ENCODE data around the gene FYB1.

FYB1 gene

DNA sequence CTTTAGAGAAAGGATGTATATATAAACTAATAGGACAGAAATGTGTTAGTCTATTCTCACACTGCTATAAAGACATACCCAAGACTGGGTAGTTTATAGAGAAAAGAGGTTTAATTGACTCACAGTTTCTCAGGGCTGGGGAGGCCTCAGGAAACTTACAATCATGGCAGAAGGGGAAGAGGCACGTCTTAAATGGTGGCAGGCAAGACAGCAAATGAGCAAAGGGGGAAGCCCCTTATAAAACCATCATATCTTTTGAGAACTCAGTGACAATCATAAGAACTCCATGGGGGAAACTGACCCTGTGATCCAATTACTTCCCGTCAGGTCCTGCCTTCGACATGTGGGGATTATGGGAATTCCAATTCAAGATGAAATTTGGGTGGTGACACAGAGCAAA is 136.4 kb downstream of the FYB1 start:
- DNase-seq (ENCODE audit: low spot score) = no peak

DNA sequence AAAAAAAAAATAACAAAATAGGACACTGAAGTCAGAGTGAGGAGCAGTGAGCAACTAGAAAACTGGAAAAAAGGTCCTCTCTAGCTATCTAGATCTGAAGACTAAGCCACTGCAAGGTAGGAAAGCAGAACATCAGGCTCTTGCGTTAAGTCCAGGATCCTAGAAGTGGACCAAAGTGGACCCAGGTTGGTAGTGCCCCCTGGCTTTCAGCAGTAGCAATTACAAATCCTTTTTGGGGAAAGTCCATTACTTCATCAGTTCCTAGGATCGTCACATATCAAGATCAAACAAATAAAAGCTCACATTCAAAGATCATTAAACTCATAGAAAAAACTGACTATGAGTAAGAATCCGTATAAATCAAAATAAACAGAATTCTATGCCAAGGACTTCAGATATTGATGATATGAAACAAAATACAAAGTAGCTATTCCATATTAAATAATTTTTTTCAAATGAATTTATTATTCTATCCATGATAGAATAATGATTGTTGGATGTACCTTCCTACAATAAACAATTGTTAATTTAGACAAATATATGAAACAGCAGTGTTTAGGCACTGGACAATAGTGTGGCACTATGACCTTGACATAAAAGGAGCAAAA is 138.7 kb downstream of the FYB1 start:
- peak; percentile 52 for DNase-seq (ENCODE audit: low spot score)

DNA sequence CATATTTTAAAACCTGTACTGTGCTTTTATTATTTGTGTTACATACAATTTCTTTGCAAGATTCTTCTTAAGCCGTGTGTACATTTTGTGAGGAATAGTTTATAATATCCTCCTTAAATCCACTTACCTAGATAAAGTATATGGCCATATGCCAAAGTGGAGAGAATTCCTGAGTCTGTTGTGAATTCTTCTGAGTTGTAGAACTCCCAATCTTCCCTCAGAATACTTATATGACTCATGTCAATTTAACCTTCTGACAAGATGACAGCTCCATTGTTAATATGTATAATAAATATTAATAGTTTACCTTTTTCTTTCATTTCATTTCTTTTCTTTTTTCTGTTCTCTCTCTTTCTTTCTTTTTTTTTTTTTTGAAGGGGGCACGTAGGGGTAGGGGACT is 139.2 kb downstream of the FYB1 start:
- no peak for DNase-seq (ENCODE audit: low spot score)

DNA sequence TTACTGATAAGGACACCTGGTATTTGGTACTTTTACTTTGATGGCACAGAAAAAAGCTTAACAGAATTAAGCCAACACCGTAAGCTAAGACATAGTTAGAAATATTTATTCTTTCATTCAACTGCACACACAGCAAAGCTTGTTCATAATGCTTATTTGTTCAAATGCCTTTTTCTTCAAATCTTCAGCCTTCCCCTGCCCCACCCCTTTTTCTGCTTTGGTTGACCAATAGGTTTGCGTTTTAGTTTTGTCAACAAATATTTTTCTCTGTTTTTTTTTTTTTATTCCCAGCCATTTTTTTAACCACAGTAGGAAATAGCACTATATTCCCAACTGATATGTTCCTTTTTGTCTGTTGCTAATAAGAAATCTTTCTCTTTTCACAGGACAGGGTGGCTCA is 140.2 kb downstream of the FYB1 start:
- DNase-seq (ENCODE audit: low spot score) = no peak

DNA sequence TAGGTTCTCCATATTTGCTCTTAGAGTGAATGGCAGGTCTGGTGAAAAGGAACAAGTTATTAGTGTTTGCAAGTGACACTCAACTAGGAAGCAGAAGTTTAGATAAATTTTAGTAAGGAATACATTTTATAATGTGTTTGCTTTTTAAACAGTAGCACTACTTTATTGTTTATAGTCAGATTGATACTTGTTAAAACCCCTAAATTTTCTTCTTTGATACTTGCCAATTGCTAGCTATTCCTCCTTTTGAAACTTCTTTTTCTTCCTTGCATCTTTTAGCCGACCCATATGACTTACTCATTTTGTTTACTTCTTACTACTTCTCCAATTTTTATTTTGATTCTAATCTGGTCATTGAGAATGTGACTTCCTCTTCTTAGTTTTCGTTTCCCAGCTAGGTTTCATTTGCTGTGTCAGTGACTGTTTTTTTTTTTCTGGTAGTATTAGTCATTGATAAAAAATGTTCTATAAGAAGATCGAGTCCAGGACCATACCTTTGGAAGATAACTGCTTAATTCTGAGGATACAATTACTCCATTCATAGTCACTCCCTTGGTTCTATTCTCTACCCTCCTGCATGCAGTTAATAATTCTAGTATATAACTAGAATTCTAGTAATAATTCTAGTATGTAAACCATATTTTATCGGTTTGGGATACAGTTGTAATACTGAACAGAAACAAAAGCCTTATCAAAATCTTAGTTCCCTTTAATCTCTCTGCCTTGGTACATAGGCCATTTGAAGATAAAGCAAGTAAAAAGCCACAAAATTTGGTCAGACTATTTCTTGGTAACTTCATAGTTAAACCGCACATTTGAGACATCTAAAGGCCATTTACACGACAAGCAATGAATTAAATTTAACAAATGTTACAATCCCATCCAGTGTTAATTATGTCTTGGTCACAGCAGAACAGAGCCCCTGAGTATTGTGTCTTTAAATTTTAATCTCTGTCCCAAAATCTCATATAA is 142.3 kb downstream of the FYB1 start:
- peak; percentile 12 for DNase-seq (ENCODE audit: low spot score)

DNA sequence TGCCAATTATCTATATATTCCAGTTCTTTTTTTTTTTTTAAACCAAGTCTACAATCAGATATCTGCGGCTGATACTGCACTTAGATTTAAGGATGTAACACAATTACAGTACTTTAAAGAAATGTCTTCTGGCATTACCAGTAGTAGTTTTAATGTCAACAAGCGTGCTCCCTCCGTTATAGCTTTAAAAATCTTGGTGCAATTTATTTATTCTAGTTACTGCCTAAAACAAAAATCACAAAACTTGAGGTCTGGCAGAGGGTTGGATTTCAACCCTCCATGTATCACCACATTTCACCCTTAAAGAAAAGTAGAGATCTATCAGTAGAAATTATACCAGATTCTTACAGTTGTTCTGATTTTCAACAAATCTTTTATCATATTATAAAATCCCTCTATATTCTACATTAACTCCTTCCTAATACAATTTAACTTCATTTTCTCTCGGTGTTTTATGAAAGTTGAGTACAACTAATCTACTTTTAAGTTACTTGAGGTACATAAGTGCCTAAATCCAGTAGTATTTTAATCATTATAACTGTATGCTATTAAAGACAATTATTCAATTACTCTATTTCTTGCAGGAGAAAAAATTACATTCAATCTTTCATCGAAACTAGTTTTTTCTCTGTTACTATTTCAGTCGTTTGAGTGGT is 143.1 kb downstream of the FYB1 start:
- no peak for DNase-seq (ENCODE audit: low spot score)

DNA sequence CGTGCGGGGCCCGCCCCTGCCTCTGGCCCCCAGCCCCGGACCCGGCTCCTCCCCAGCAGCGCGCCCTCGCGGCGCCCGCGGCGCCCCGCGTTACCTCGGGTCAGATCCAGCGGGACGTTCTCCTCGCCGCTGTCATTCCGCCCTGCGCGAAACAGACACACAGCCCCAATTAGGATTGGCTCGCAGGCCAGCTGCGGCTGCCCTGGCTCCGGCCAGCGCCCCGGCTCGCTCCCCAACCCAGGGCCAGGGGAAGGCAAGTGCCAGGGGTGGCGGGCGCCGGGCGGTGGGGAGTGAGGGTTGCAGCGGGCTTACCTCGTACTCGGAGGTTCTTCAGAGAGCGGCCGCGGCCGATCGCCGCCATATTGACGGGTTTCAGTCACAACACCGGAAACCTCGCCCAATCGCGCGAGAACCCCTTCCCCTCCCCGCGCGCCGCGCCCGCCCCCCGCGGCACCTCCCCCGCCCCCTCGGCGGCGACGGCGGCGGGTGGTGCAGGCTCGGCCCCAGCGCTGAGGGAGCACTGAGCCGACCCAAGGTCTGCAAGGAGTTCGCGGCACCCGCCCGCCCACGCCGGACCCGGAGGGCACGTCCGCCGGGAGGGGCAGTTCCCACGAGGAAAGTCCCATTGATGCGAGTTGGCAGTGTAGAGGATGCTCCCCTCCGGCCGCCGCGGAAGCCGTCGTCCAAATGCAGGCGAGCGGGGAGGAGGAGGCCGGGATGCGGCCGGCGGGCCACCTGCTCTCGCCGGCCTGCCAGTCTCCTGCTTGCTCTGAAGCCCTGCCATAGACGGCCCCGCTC is 145.1 kb downstream of the FYB1 start, which contains the start of gene RICTOR:
RICTOR (minus strand) TSS at position 383 of the 798 bp plus-strand sequence; CDS start at position 361, 22 bp downstream.
- DNase-seq (ENCODE audit: low spot score) = peak; percentile 92

DNA sequence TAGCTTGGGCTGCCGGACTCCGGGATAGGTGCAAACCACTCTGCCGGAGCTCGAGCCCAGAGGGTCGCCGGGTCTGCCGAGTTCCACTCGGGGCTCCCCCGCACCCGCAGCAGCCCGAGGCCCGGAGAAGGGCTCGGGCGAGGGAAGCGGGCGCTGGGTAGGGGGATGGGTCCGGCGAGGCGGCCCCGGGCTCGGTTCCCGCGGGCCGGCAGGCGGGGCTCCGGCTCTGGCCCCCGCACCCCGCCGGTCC is 145.7 kb downstream of the FYB1 start:
- DNase-seq (ENCODE audit: low spot score) = no peak

DNA sequence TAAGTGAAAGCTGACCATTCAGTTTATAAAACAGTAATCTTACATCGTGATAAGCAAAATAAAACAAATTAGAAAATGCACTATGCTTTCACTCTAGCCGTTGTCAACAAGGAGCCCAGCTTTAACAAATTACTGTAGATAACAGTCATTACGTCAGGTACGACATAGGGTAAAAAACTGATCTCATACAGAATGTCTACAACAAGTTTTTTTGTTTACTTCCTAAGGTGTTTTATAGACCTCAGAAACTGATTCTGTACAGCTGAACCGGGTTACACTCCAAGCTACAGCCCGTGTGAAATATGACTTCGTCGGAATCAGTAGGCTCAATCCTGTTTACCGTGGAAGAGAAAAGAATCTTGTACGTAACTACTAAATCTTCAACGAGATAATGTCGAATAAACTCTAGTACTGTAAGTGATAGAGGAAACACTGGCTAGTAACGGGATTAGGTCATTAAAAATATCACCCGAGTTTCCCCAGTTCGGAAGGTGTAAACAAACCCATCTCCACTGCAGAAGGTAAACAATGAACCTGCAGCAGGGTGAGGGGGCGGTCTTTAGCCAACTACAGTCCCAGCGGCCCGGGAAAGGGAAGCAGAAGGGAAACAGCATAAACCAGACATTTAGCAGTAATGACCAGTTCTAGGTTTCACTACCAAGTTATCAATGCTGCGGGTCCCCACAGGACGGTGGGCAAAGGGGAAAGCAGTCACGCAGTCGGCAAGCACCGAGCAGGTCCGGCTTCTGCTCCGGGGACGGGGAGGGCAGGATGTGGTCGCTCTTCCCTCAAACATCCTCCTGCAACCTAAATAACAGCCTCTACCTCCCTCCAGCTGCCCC is 146.2 kb downstream of the FYB1 start:
- DNase-seq (ENCODE audit: low spot score) = peak; percentile 58

DNA sequence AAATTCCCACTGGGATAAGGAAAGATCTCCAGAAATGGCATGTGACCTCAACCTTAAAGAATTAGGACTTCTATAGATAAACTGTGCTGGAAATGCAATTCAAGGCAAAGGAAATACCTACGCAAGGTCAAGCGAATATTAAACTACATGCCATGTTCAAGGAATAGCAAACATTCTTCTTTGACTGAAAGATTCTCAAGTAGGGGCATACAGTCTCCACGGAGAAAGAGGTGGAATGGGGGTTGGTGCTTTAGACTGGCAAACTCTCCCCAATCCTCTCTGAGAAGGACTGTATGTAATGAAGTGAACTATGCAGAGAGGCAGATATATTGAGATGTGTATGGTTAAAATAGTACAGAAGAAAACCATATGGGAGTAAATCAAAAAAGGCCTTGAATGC is 151.3 kb downstream of the FYB1 start:
- no peak for DNase-seq (ENCODE audit: low spot score)

DNA sequence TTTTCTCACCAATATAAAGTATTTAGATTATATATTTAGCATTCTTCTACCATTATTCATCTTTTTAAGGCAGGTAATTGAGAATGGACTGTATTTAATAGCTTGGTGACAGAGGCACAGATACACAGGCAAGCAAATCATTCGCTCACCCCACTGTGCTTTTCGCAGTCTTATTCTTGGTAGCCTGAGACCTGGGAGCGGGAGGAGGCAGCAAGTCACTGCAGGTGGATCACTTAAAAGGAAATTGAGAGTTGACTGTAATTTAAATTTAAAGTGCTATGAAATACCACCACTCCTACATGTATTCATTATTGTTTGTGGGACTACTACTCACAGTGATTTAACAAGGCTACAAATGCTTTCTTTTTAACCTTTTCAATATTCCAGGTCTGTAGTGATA is 154.9 kb downstream of the FYB1 start:
- DNase-seq (ENCODE audit: low spot score) = no peak

DNA sequence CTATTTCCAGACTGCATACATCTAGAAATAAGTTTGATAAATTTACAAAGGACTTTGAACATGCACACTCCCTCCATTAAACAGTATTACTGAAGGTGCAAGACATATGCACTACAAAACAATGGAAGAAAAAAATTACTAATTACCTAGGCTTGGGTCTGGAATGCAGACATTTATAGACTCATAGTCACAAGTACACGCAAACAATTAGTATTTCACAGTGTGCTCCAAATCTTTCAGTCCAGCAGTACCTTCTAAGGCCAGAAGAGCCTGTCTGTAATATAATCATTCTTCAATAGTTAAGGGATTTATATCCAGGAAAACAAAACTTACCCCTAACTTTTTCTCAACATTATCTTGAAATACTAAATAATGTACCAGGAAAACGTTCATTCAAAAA is 156.3 kb downstream of the FYB1 start:
- no peak for DNase-seq (ENCODE audit: low spot score)

DNA sequence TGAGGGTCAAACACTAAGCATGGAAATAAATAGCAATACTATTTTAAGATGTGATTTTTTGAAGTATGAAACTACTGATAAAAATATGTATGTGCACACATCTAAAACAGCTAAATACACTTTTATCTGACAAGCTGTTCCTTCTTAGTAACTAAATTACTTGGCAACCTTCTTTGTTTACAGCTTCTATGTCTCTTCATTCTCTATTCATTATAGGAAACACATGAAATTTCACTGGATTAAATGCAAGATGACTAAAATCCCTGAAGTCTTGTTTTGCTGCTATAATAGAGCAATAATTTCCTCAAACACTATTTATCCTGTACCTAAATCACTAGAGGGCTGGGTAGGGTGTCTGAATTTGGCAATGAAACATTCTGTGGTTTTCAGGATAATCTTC is 156.8 kb downstream of the FYB1 start:
- DNase-seq (ENCODE audit: low spot score) = no peak

DNA sequence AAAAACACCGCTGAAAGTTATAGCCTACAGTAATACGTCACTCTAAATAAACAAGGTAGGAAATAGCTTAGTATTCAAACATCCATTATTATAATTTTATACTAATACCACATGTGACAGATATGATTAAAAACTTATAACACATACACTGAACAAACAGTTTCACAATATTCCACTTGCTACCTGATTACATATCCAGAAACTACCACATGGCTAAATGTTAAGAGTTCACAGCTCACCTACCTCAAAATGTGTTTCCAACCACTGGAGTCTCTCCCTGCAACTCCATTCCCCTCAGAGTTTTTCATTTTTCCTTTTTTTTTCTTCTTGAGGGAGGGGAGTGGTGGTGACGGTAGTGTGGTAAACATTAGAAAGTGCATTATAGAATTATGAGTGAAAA is 157.3 kb downstream of the FYB1 start:
- no peak for DNase-seq (ENCODE audit: low spot score)

DNA sequence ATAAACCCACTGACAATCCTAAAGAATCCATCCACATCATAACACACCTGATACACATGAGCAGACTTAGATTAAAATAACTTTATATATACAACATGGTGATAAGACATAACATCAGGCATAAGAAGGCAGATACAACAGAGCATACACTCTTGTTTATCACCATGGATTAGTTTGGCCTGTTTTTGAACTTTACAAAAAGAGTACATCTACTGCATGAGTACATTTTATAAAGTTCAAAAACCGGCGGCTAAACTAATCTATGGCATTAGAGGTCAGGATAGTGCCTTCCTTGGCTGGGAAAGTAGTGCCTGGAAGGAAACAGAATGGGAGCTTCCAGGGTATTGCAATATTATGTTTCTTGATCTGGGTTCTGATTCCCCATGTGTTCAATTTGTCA is 160.3 kb downstream of the FYB1 start:
- no peak for DNase-seq (ENCODE audit: low spot score)

DNA sequence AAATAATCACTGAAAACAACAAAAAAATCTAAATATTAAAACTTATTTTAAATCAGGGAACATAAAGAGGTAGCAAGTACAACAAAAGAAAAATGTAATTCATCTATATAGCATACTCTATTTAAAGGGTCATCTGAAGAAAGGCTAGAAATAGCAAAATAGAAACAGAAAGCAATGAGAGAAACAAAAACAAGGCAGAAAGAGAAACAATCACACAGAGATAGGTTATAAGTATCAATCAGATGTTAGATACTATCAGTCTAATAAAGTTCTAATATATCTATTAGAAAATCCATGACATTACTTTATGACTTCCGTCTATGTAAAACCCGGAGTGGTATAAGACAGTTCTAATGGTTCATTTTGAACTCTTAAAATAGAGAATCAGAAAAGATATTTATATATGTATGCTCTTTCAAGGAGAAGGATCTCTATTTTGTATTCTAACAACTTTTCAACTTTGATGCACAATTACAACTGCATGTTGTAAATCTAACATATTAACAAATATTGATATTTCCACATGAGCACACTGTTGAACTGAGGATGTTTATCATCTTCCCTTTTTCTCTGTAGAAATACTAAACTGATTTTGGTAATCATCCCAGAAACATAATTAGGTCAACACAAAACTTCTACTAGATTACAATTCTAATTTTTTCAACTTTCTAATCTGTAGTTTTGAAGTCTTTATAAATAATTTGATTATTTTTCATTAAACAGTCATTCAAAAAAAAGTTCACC is 161.0 kb downstream of the FYB1 start:
- no peak for DNase-seq (ENCODE audit: low spot score)

DNA sequence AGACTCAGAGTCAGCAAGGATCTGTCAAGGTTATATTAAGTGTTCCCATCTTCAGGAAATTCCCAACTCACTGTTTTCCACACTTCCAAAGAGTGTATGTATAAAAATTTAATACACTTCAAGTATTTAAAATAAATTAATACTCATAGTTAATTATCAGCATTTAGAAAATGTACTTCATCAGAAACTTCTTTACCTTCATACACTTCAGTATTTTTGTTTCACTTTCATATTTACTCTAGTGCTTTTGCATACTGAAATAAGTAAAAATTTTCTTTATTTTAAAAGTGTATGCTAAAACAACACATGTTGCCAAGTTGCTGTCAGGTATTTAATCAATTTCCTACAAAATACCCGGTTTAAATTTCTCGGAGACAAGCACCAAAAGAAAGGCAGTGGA is 161.6 kb downstream of the FYB1 start:
- DNase-seq (ENCODE audit: low spot score) = no peak

DNA sequence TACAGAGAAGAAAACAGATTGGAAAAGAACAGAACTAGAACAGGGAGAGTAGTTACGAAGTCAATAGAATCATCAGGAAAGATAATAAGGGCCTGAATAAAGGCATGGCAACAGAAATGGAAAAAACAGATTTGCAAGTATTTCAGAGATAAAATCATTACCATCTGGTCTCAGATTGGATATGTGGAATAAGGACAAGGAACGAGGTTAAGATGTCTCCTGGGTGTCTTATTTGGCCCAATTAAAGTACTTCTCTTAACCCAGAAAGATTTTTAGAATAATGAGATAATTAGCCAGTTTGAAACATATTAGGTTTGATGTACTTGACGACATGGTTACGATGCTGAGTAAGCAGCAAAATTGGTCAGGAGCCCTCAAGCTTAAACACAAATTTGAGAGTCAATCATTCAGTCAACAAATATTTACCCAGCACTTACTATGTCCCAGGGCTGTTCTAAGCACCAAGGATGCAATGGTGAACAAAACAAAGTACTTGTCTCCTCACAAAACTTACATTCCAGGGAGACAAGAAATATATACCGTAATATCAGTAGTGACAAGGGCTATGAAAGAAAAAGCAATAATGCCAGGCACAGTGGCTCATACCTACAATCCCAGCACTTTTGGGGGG is 163.5 kb downstream of the FYB1 start:
- no peak for DNase-seq (ENCODE audit: low spot score)
